A549 (cell line): ENCODE data around the gene SATB2. TPM values are rescaled to one million over a fixed set of nuclear protein-coding genes. Genes with fewer than 3 reads are reported as not detected.

Source experiments
- ATAC-seq, 2 experiments: fragments of 200-7000 bp in 1 of 2; fragments of >200 bp in 1 of 2; cut with Nextera tagmentation in 1 of 2; cut with Tn5 transposase in 1 of 2; 3 replicates each; pipeline versions ENCODE4 v1.8.0 to v1.9.1; 2018 to 2020; ENCODE audit warnings: mild to moderate bottlenecking in 1 of 2, moderate library complexity in 1 of 2
- CTCF ChIA-PET: fragments of 300-600 bp; sonication (Branson Sonifier 250); formaldehyde crosslinking; extraction: SDS; loops from one replicate; lab custom pipeline; 2021; ENCODE audit warnings: antibody characterized with exemption, inconsistent platforms; lab: Yijun Ruan, JAX
- POLR2A ChIA-PET: fragments of 350-600 bp; formaldehyde crosslinking; extraction: SDS; loops from one replicate; lab custom pipeline; 2021; ENCODE audit warnings: antibody characterized with exemption, inconsistent platforms; lab: Yijun Ruan, JAX
- DNase-seq, 2 experiments: peaks; one replicate each; pipeline versions ENCODE4 v3.0.0 to v3.0.0-alpha.2; 2011 to 2016; ENCODE audit warnings: low read depth in 1 of 2, low spot score in 1 of 2
- FAIRE-seq: peaks from 2 replicates; lab custom pipeline; 2011; peaks lifted over from hg19 to GRCh38; lab: Jason Lieb, UNC
- H3K27ac ChIP-seq, 2 experiments: fragments of >200 bp; sonication (Bioruptor Twin); formaldehyde crosslinking; 3 replicates each; pipeline ENCODE4 v1.5.1; 2016 to 2017
- H3K4me1 ChIP-seq: fragments of >200 bp; sonication (Bioruptor Twin); formaldehyde crosslinking; 3 replicates; pipeline ENCODE4 v1.6.1; 2016
- H3K4me2 ChIP-seq: fragments of >200 bp; sonication (Bioruptor Twin); formaldehyde crosslinking; 3 replicates; pipeline ENCODE4 v1.6.1; 2016
- H3K4me3 ChIP-seq: fragments of >200 bp; sonication (Bioruptor Twin); formaldehyde crosslinking; 3 replicates; pipeline ENCODE4 v1.5.1; 2016
- H3K9me3 ChIP-seq: fragments of >200 bp; sonication (Bioruptor Twin); formaldehyde crosslinking; 3 replicates; pipeline ENCODE4 v1.6.1; 2016
- CEBPB ChIP-seq, 2 experiments: fragments of >200 bp in 1 of 2; sonication (Bioruptor Twin) in 1 of 2; formaldehyde crosslinking in 1 of 2; IDR thresholded peaks; 2 replicates each; pipeline ENCODE4 v1.6.1; 2012 to 2016
- EHF ChIP-seq: fragments of 250-450 bp; sonication (Bioruptor Pico); IDR thresholded peaks from 2 replicates; pipeline ENCODE4 v1.5.0; 2020; ENCODE audit warnings: mild to moderate bottlenecking
- EP300 ChIP-seq, 2 experiments: fragments of >200 bp; sonication (Bioruptor Twin); formaldehyde crosslinking; IDR thresholded peaks; 2 replicates in 1 of 2; 3 replicates in 1 of 2; pipeline ENCODE4 v1.6.1; 2016 to 2017
- FOSB ChIP-seq: fragments of 250-450 bp; sonication (Bioruptor Pico); IDR thresholded peaks from 2 replicates; pipeline ENCODE4 v1.5.0; 2020; ENCODE audit warnings: mild to moderate bottlenecking, moderate library complexity
- FOSL2 ChIP-seq, 2 experiments: fragments of 450-650 bp in 1 of 2; fragments of >200 bp in 1 of 2; sonication (Bioruptor Twin) in 1 of 2; formaldehyde crosslinking; IDR thresholded peaks; 2 replicates each; pipeline versions ENCODE4 v1.5.0 to v1.6.1; 2016 to 2020; ENCODE audit warnings: mild to moderate bottlenecking in 1 of 2, moderate library complexity in 1 of 2
- HEYL ChIP-seq: fragments of 250-450 bp; sonication (Bioruptor Pico); IDR thresholded peaks from 2 replicates; pipeline ENCODE4 v1.8.0; 2021; ENCODE audit warnings: mild to moderate bottlenecking, moderate library complexity
- HOXB5 ChIP-seq: fragments of 250-450 bp; sonication (Bioruptor Pico); IDR thresholded peaks from 2 replicates; pipeline ENCODE4 v1.5.0; 2020; ENCODE audit warnings: mild to moderate bottlenecking, moderate library complexity
- KDM5A ChIP-seq: fragments of 200-600 bp; sonication (generic); IDR thresholded peaks from 2 replicates; pipeline ENCODE4 v1.6.1; 2016; ENCODE audit warnings: antibody characterized with exemption, mild to moderate bottlenecking
- MAFK ChIP-seq: fragments of 450-650 bp; IDR thresholded peaks from 2 replicates; pipeline ENCODE4 v1.6.1; 2014; ENCODE audit not compliant: partially characterized antibody
- ZSCAN20 ChIP-seq: fragments of 250-450 bp; sonication (Bioruptor Pico); IDR thresholded peaks from 2 replicates; pipeline ENCODE4 v1.8.0; 2022; ENCODE audit warnings: mild to moderate bottlenecking, moderate library complexity
- WGBS: methylation state at CpG from one replicate; pipeline ENCODE4 v1.1.6; 2017; ENCODE audit errors: missing lambda C conversion rate; 5-methylcytosine and 5-hydroxymethylcytosine counted together
- polyA plus RNA-seq, 4 experiments: library from polyadenylated mRNA; depleted of rRNA in 3 of 4; stranded (reverse); fragments of >200 nt; fragmentation: RNase III in 1 of 4; extraction: RNeasy Plus Mini Kit Qiagen cat#74134 plus additional on column Dnase treatment in 1 of 4; gene quantifications; 2 replicates in 3 of 4; 3 replicates in 1 of 4; pipeline ENCODE4 v1.2.3, GENCODE V29; 2011 to 2017

SATB2 gene
- polyA plus RNA-seq, 2 of the 4 experiments (the other 2 are of a cell fraction): 1.9 to 3.4 TPM

DNA sequence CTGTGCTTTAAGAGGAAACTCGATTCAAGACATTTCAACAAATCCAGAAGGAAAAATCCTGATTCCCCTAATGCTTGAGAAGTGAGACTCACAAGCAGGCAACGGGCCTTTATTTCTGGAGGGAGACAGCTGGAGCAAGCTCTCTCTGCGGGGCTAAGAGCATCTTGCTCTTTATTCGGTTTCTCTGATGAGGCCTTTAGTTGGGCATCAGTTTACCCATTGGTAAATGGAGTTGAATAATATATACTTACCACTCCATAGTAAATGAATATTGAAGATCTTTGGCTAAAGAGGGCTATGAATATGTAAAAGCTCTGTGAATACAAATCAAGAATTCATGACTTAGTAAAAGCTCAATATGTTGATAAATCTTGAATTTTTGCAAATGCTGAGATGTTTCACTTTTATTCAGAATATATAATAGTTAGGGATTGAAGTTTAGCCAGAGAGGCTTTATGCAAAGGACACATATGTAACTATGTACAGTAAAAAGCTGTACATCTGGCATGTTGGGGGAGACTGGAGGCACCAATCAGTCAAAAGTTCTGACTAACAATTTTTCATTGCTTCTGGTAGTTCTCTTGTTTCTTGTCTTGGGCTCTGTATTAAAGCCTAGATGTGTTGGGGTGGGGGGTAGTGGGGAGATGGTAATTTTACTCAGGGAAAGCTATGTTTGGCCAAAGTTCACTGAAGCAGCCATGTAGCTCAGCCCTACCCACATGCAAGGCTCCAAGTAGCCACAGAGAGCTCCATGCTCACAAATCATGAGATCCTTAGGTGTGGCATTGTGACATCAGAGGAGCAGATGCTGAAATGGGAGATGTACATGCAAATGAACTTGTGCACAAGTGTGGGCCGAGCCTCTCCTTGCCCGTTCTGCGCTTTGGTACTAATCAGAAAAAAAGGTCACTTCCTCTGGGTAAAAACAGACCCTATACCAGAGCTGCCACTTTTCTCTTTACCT lies 200.2 kb downstream of the SATB2 start:
- TF ChIP-seq HEYL (CRISPR knock-in tag) (no peak), CEBPB (IDR thresholded peaks at IDR 0.05) (no peak)
- no peak for ATAC-seq
- DNase-seq: no peak
- ChIA-PET POLR2A (no interaction called here), CTCF (no interaction called here)
- Histone ChIP-seq H3K9me3 (no peaks in the 10 kb centered on the region), H3K4me1 (no peaks in the 10 kb centered on the region), H3K27ac (no peak overlapping the region), H3K4me2 (no peak overlapping the region), H3K4me3 (no peak overlapping the region)
- no peak for FAIRE-seq
- 48% methylated on average over 7 of the region's 7 CpGs for WGBS

- H3K4me2 ChIP-seq: no peak overlapping the region
- CTCF ChIA-PET: interaction anchor here (1.2 to 1.4 kb wide), 2 partner anchors 16 to 58 kb away, joined by 3 read pairs; no protein-coding TSS in a partner anchor
- 22% methylated on average over 3 of the region's 3 CpGs for WGBS
- no peak for ATAC-seq
- H3K9me3 ChIP-seq: no peaks in the 10 kb centered on the region
- H3K27ac ChIP-seq: no peak overlapping the region
- POLR2A ChIA-PET: no interaction called here
- no peak for DNase-seq
- H3K4me3 ChIP-seq: no peak overlapping the region
- no peak for FAIRE-seq
- TF ChIP-seq EP300 (IDR thresholded peaks at IDR 0.05) (no peak), FOSB (CRISPR knock-in tag) (no peak)
- no peaks in the 10 kb centered on the region for H3K4me1 ChIP-seq
Measured at GRCh38 chr2:199230091-199230490, 227.6 kb downstream of the SATB2 start.

DNA sequence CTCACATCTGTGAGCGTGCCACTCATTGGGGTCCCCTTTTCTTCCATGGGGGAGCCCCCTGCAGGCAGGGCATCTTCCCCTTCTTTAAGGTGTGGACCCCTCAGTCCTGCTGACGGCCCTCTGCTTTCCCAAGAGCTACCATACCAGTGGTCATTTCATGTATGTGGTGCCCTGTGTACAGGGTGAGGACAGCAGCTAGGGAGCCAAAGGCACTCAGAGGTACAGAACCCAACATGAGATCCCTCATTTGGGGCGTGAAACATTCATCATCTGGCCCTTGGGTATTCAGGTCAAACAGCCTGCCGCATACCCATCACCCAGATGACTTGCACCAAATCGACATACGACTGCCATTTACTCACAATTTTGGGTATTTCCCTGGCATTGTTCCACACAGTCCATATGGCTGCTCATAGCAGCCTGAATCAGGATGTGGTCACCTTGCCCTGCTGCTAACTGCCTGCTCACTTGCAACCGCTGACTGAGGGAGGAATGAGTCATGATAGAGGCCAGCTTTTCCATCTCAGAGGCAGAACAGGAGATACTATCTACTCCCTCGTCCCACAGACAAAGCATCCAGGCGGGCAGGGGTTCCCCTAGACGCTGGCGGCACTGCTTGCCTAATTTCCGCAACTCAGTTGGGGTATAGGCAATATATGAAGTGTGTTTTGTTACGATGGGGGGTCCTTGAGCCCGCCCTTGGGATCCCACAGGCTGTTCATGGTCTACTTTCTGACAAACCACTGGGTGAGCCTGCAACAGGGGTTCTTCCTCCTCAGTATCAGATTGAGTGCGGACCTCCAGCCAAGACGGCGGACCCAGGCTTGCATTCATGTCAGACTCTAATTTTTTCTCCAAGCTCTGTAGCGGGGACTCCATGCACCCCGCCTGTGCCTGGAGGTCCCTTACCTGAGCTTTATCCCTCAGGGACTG lies 228.6 kb downstream of the SATB2 start:
- DNase-seq (peak in 1 of 2 experiments; percentile 19), ATAC-seq (peak; percentile 82), FAIRE-seq (no peak)
- no peak overlapping the region for H3K4me2 ChIP-seq
- no peaks in the 10 kb centered on the region for H3K9me3 ChIP-seq
- H3K4me3 ChIP-seq: no peak overlapping the region
- no peak overlapping the region for H3K27ac ChIP-seq
- WGBS: 31% methylated on average over 16 of the region's 19 CpGs
- H3K4me1 ChIP-seq: no peaks in the 10 kb centered on the region
- CTCF ChIA-PET: interaction anchor here (0.9 to 1.4 kb wide), 2 partner anchors 10 to 17 kb away, joined by 3 read pairs; no protein-coding TSS in a partner anchor
- POLR2A ChIA-PET: no interaction called here
- no peak for TF ChIP-seq KDM5A

- TF ChIP-seq ZSCAN20 (CRISPR knock-in tag) (no peak), FOSL2 (IDR thresholded peaks at IDR 0.05) (no peak), FOSL2 (CRISPR knock-in tag; IDR thresholded peaks at IDR 0.05) (no peak), EHF (CRISPR knock-in tag) (no peak), MAFK (peak; percentile 29)
- TF ChIP-seq, all 56 proteins: peak for 1
- 31% methylated on average over 6 of the region's 6 CpGs for WGBS
- no peak overlapping the region for H3K4me3 ChIP-seq
- no peak overlapping the region for H3K27ac ChIP-seq
- DNase-seq: peak in 1 of 2 experiments; percentile 35
- POLR2A ChIA-PET: no interaction called here
- H3K9me3 ChIP-seq: no peaks in the 10 kb centered on the region
- peak in 1 of 2 experiments; percentile 50; a peak in 1 of 6 replicates for ATAC-seq
- CTCF ChIA-PET: no interaction called here
- FAIRE-seq: no peak
- H3K4me1 ChIP-seq: no peaks in the 10 kb centered on the region
- H3K4me2 ChIP-seq: no peak overlapping the region
Measured at GRCh38 chr2:199223791-199224190, 233.9 kb downstream of the SATB2 start.

DNA sequence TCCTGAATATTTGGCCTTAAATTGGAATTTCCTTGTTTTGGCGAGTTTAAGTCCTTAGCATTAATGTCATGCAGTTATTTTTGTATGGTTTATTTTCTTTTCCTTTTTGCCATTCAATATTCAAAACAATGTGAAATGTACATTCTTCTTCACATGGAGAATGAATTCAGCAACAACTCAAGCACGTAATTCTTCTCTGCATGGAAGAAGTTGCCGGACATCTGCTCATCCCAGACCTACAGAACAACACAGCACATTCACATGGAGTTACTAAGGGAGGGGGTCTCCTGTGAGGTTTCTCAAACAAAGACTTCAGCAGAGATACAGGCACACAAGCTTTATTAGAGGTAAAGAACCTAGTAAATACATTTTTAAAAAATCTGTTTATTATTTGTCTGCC lies 236.8 kb downstream of the SATB2 start:
- WGBS: 37% methylated on average over 3 of the region's 3 CpGs
- H3K4me3 ChIP-seq: no peak overlapping the region
- no peak overlapping the region for H3K27ac ChIP-seq
- H3K9me3 ChIP-seq: no peaks in the 10 kb centered on the region
- FAIRE-seq: no peak
- no peak for ATAC-seq
- ChIA-PET CTCF (no interaction called here), POLR2A (no interaction called here)
- no peak overlapping the region for H3K4me2 ChIP-seq
- DNase-seq: no peak
- no peaks in the 10 kb centered on the region for H3K4me1 ChIP-seq
- TF ChIP-seq HOXB5 (CRISPR knock-in tag) (no peak), FOSB (CRISPR knock-in tag) (no peak)
